HL-60 (cell line): ENCODE data around the gene PIK3C3.

Experiments used
- DNase-seq, 2 experiments: peaks; one replicate each; pipeline ENCODE4 v3.0.0-alpha.2; 2010 to 2020; ENCODE audit warnings: low read depth in 1 of 2, low spot score in 1 of 2
- H3K27ac ChIP-seq: fragments of 250-450 bp; sonication (Bioruptor Pico); replicated peaks from 2 replicates; pipeline ENCODE4 v1.5.1; 2020; ENCODE audit warnings: mild to moderate bottlenecking, moderate library complexity
- H3K27me3 ChIP-seq: fragments of 250-450 bp; sonication (Bioruptor Pico); 2 replicates; pipeline ENCODE4 v1.5.1; 2021; ENCODE audit warnings: mild to moderate bottlenecking, moderate library complexity; ENCODE audit not compliant: insufficient read depth, poor library complexity, severe bottlenecking
- H3K4me3 ChIP-seq: replicated peaks from 2 replicates; pipeline ENCODE4 v1.5.1; 2011; ENCODE audit warnings: mild to moderate bottlenecking, control low read depth, low read length; ENCODE audit not compliant: insufficient read depth
- CTCF ChIP-seq: IDR thresholded peaks from one replicate; pipeline ENCODE4 v1.5.1; 2011; ENCODE audit warnings: low read length, control low read depth, inconsistent platforms; ENCODE audit not compliant: insufficient read depth
- GABPA ChIP-seq: IDR thresholded peaks from 2 replicates; pipeline ENCODE4 v1.6.1; 2012; ENCODE audit warnings: low read depth
- POLR2AphosphoS5 ChIP-seq: IDR thresholded peaks from 2 replicates; pipeline ENCODE4 v1.6.1; 2012; ENCODE audit warnings: low read depth
- REST ChIP-seq: IDR thresholded peaks from 2 replicates; pipeline ENCODE4 v1.6.1; 2012; ENCODE audit warnings: low read depth; ENCODE audit not compliant: insufficient replicate concordance
- SPI1 ChIP-seq: IDR thresholded peaks from 2 replicates; pipeline ENCODE4 v1.6.1; 2012; ENCODE audit warnings: low read depth, mild to moderate bottlenecking, borderline replicate concordance

PIK3C3 gene

GRCh38 chr18:42094875-42095274 is 139.8 kb downstream of the PIK3C3 start:
- H3K27ac ChIP-seq: no peak overlapping the region
- H3K27me3 ChIP-seq: no peaks in the 10 kb centered on the region
- H3K4me3 ChIP-seq: no peak overlapping the region
- TF ChIP-seq CTCF (no peak), POLR2AphosphoS5 (no peak), REST (no peak), GABPA (no peak), SPI1 (no peak)
- DNase-seq: no peak

- Histone ChIP-seq H3K27ac (no peak overlapping the region), H3K4me3 (no peak overlapping the region), H3K27me3 (no peaks in the 10 kb centered on the region)
- no peak for DNase-seq
- TF ChIP-seq SPI1: no peak
- no peak for TF ChIP-seq CTCF
- TF ChIP-seq POLR2AphosphoS5: no peak
- no peak for TF ChIP-seq REST
- no peak for TF ChIP-seq GABPA
These were observed 140.8 kb downstream of the PIK3C3 start for GRCh38 chr18:42095732-42096377.

GRCh38 chr18:42100248-42100647 is 145.2 kb downstream of the PIK3C3 start:
- DNase-seq: no peak
- Histone ChIP-seq H3K27me3 (no peaks in the 10 kb centered on the region), H3K27ac (no peak overlapping the region), H3K4me3 (no peak overlapping the region)
- TF ChIP-seq POLR2AphosphoS5 (no peak), REST (no peak), SPI1 (no peak), GABPA (no peak), CTCF (no peak)
